ENCODE results near the gene MACF1.
"Not testable (repeated sequence)": the region's sequence is repeated elsewhere in the genome, so short reads cannot be mapped to it uniquely, and the experiment has no call there.

The MACF1 gene

GRCh38 chr1:39178541-39179431 is 25.7 kb upstream of the MACF1 start:
- no peak for DNase-seq

- no peak for DNase-seq
Measured at GRCh38 chr1:39181311-39181710, 23.2 kb upstream of the MACF1 start.

- DNase-seq = no peak
Measured at GRCh38 chr1:39182804-39183203, 21.7 kb upstream of the MACF1 start.

GRCh38 chr1:39183503-39184353 is 20.8 kb upstream of the MACF1 start:
- peak in 1 of 2 donors; percentile 93 for DNase-seq

GRCh38 chr1:39184354-39184818 is 20.1 kb upstream of the MACF1 start:
- no peak for DNase-seq

- DNase-seq = no peak
Measured at GRCh38 chr1:39187275-39188046, 17.0 kb upstream of the MACF1 start.

GRCh38 chr1:39189592-39190041 is 14.9 kb upstream of the MACF1 start:
- DNase-seq = no peak

GRCh38 chr1:39190096-39190495 is 14.4 kb upstream of the MACF1 start:
- no peak for DNase-seq

- DNase-seq = no peak
Measured at GRCh38 chr1:39194398-39195051, 10.0 kb upstream of the MACF1 start.

GRCh38 chr1:39195166-39196111 is 9.1 kb upstream of the MACF1 start:
- DNase-seq = no peak

GRCh38 chr1:39196244-39197215 is 8.0 kb upstream of the MACF1 start:
- peak in 1 of 2 donors; percentile 98 for DNase-seq

GRCh38 chr1:39199593-39199992 is 4.9 kb upstream of the MACF1 start:
- DNase-seq = no peak

- peak; percentile 31 to 94 for DNase-seq
Measured at GRCh38 chr1:39205102-39205780, 746 bp downstream of the MACF1 start.

GRCh38 chr1:39205781-39206464 is 1.4 kb downstream of the MACF1 start:
- DNase-seq = no peak

- not testable (repeated sequence) for DNase-seq
Measured at GRCh38 chr1:39208360-39208759, 3.9 kb downstream of the MACF1 start.

- no peak for DNase-seq
Measured at GRCh38 chr1:39210649-39211048, 6.2 kb downstream of the MACF1 start.

GRCh38 chr1:39212499-39212898 is 8.0 kb downstream of the MACF1 start:
- no peak for DNase-seq

- DNase-seq = no peak
Measured at GRCh38 chr1:39213511-39214002, 9.1 kb downstream of the MACF1 start.

All from bone marrow (tissue), 2 donors.